HCT116 (cell line): ENCODE results near the gene CDHR1. TPM values are rescaled to one million over a fixed set of nuclear protein-coding genes. Genes with fewer than 3 reads are reported as not detected.

Experiments used
- ATAC-seq: fragments of 200-7000 bp; cut with Tn5 transposase; 2 replicates; pipeline ENCODE4 v1.9.1; 2020; ENCODE audit warnings: mild to moderate bottlenecking, moderate library complexity
- BruUV-seq: library from RNA; stranded (reverse); fragments of 400-500 nt; replicated peaks from 2 replicates; lab custom pipeline; 2021; lab: Mats Ljungman, UMichigan
- CTCF ChIA-PET: fragments of 300-600 bp; sonication (Branson Sonifier 250); formaldehyde crosslinking; loops from one replicate; lab custom pipeline; 2021; ENCODE audit warnings: antibody characterized with exemption; lab: Charles Lee
- POLR2A ChIA-PET: fragments of 300-600, 350-600 bp; sonication (Branson Sonifier 250); formaldehyde crosslinking; loops from one replicate; lab custom pipeline; 2021; ENCODE audit warnings: antibody characterized with exemption; lab: Charles Lee
- RAD21 ChIA-PET, 2 experiments: fragments of 300-600 bp; sonication (Branson Sonifier 250); formaldehyde crosslinking; loops; one replicate each; lab custom pipeline; 2023; ENCODE audit warnings: low total read pairs in 2 of 2; ENCODE audit not compliant: uncharacterized antibody in 2 of 2, unreplicated experiment in 2 of 2, low non-redundant PET in 1 of 2; lab: Charles Lee
- DNase-seq: peaks from one replicate; pipeline ENCODE4 v3.0.0-alpha.2; 2010; ENCODE audit warnings: low read depth, low spot score
- H2AFZ ChIP-seq: fragments of 200-600 bp; shearing (Covaris generic), sonication (generic); 2 replicates; pipeline ENCODE4 v1.6.1; 2017; ENCODE audit warnings: low read depth, mixed run types, mixed read lengths, antibody characterized with exemption, low read length; ENCODE audit not compliant: poor library complexity, severe bottlenecking
- H3K27ac ChIP-seq: 2 replicates; pipeline ENCODE4 v1.5.1; 2012; ENCODE audit warnings: low read depth, low read length
- H3K27me3 ChIP-seq: fragments of 200-600 bp; sonication (generic); 2 replicates; pipeline ENCODE4 v1.6.1; 2016; ENCODE audit warnings: mixed run types, low read length, mixed read lengths; ENCODE audit not compliant: insufficient read depth
- H3K36me3 ChIP-seq, 2 experiments: fragments of 200-500 bp in 1 of 2; fragments of 200-600 bp in 1 of 2; sonication (Bioruptor generic) in 1 of 2; sonication (generic) in 1 of 2; 2 replicates each; pipeline versions ENCODE4 v1.5.1 to v1.6.1; 2014 to 2016; ENCODE audit warnings: low read length in 2 of 2, inconsistent platforms in 1 of 2, mixed read lengths in 1 of 2, mixed run types in 1 of 2; ENCODE audit not compliant: insufficient read depth in 2 of 2, control insufficient read depth in 1 of 2
- H3K4me1 ChIP-seq, 2 experiments: fragments of 200-600 bp in 1 of 2; sonication (generic) in 1 of 2; 2 replicates each; pipeline versions ENCODE4 v1.5.1 to v1.6.1; 2012 to 2017; ENCODE audit warnings: low read length in 2 of 2, inconsistent platforms in 1 of 2, mild to moderate bottlenecking in 1 of 2, mixed read lengths in 1 of 2, mixed run types in 1 of 2, moderate library complexity in 1 of 2; ENCODE audit not compliant: insufficient read depth in 2 of 2, control insufficient read depth in 1 of 2
- H3K4me2 ChIP-seq: fragments of 200-600 bp; sonication (generic); 2 replicates; pipeline ENCODE4 v1.6.1; 2017; ENCODE audit warnings: mixed run types, low read length, mixed read lengths
- H3K4me3 ChIP-seq, 2 experiments: fragments of 200-600 bp in 1 of 2; sonication (generic) in 1 of 2; replicated peaks in 1 of 2; 2 replicates each; pipeline ENCODE4 v1.5.1; 2011 to 2016; ENCODE audit warnings: low read length in 2 of 2, control low read depth in 1 of 2, low read depth in 1 of 2, mild to moderate bottlenecking in 1 of 2, mixed read lengths in 1 of 2, mixed run types in 1 of 2
- H3K79me2 ChIP-seq: fragments of 200-600 bp; sonication (generic); 2 replicates; pipeline ENCODE4 v1.6.1; 2017; ENCODE audit warnings: mild to moderate bottlenecking, mixed run types, low read length, moderate library complexity, mixed read lengths; ENCODE audit not compliant: insufficient read depth
- H3K9ac ChIP-seq: fragments of 200-600 bp; sonication (generic); 2 replicates; pipeline ENCODE4 v1.6.1; 2016; ENCODE audit warnings: low read length, mixed read lengths
- H3K9me2 ChIP-seq: fragments of 200-600 bp; sonication (generic), shearing (Covaris generic); 2 replicates; pipeline ENCODE4 v1.6.1; 2017; ENCODE audit warnings: mixed run types, mild to moderate bottlenecking, moderate library complexity; ENCODE audit not compliant: insufficient read depth
- H3K9me3 ChIP-seq, 2 experiments: fragments of 200-500 bp in 1 of 2; fragments of 200-600 bp in 1 of 2; sonication (Bioruptor generic) in 1 of 2; sonication (generic) in 1 of 2; 2 replicates each; pipeline ENCODE4 v1.6.1; 2014 to 2017; ENCODE audit warnings: low read length in 2 of 2, mixed read lengths in 2 of 2, inconsistent platforms in 1 of 2, low read depth in 1 of 2, mild to moderate bottlenecking in 1 of 2, mixed run types in 1 of 2, moderate library complexity in 1 of 2; ENCODE audit not compliant: control insufficient read depth in 1 of 2, insufficient read depth in 1 of 2
- H4K20me1 ChIP-seq: fragments of 200-600 bp; sonication (generic), shearing (Covaris generic); 2 replicates; pipeline ENCODE4 v1.6.1; 2017; ENCODE audit warnings: mixed run types, mild to moderate bottlenecking, moderate library complexity; ENCODE audit not compliant: insufficient read depth
- CBX3 ChIP-seq: IDR thresholded peaks from 2 replicates; pipeline ENCODE4 v1.6.1; 2012; ENCODE audit warnings: low read depth
- EGR1 ChIP-seq: IDR thresholded peaks from 2 replicates; pipeline ENCODE4 v1.6.1; 2012; ENCODE audit warnings: low read depth
- ELF1 ChIP-seq: IDR thresholded peaks from 2 replicates; pipeline ENCODE4 v1.6.1; 2012; ENCODE audit warnings: low read depth, borderline replicate concordance
- EZH2 ChIP-seq: fragments of 200-600 bp; sonication (generic); IDR thresholded peaks from 2 replicates; pipeline ENCODE4 v1.6.1; 2017; ENCODE audit warnings: antibody characterized with exemption, mixed run types
- EZH2phosphoT487 ChIP-seq: fragments of 200-600 bp; IDR thresholded peaks from 2 replicates; pipeline ENCODE4 v1.6.1; 2018; ENCODE audit warnings: antibody characterized with exemption, borderline replicate concordance
- FOSL1 ChIP-seq: IDR thresholded peaks from 2 replicates; pipeline ENCODE4 v1.6.1; 2012; ENCODE audit warnings: low read depth
- JUND ChIP-seq: IDR thresholded peaks from 2 replicates; pipeline ENCODE4 v1.6.1; 2012
- POLR2AphosphoS5 ChIP-seq: IDR thresholded peaks from 2 replicates; pipeline ENCODE4 v1.6.1; 2011; ENCODE audit warnings: mild to moderate bottlenecking, low read depth, low read length, moderate library complexity
- RAD21 ChIP-seq: IDR thresholded peaks from 2 replicates; pipeline ENCODE4 v1.6.1; 2012; ENCODE audit warnings: low read depth, mild to moderate bottlenecking
- SIN3A ChIP-seq: IDR thresholded peaks from 2 replicates; pipeline ENCODE4 v1.6.1; 2012; ENCODE audit warnings: low read depth
- SP1 ChIP-seq: IDR thresholded peaks from 2 replicates; pipeline ENCODE4 v1.6.1; 2012; ENCODE audit warnings: low read depth
- SRF ChIP-seq: IDR thresholded peaks from 2 replicates; pipeline ENCODE4 v1.6.1; 2012; ENCODE audit warnings: low read depth
- TCF7L2 ChIP-seq: IDR thresholded peaks from 2 replicates; pipeline ENCODE4 v1.7.0; 2011; ENCODE audit warnings: borderline replicate concordance, inconsistent platforms; ENCODE audit not compliant: insufficient read depth, insufficient read length; ENCODE audit errors: extremely low read depth
- YY1 ChIP-seq: IDR thresholded peaks from 2 replicates; pipeline ENCODE4 v1.6.1; 2011; ENCODE audit warnings: low read length, low read depth, moderate library complexity, mild to moderate bottlenecking; ENCODE audit not compliant: insufficient replicate concordance; ENCODE audit errors: extremely low read depth
- ZFX ChIP-seq: fragments of 450-650 bp; IDR thresholded peaks from 2 replicates; pipeline ENCODE4 v1.6.1; 2017
- intact Hi-C: fragments of 100-400 bp; cut with micrococcal nuclease; formaldehyde crosslinking; loops from 2 replicates; pipeline ENCODE4 v1.10.0; 2022
- total RNA-seq: library from RNA; stranded (reverse); gene quantifications from one replicate; pipeline ENCODE4 v1.2.1, GENCODE V29; 2021; ENCODE audit not compliant: unreplicated experiment
- TF ChIP-seq, protein P1 (sequence below): IDR thresholded peaks from 2 replicates; pipeline ENCODE4 v1.6.1; 2011; ENCODE audit warnings: mild to moderate bottlenecking, low read length, moderate library complexity; ENCODE audit not compliant: insufficient replicate concordance; ENCODE audit errors: extremely low read depth
- TF ChIP-seq, protein P2 (sequence below): IDR thresholded peaks from 2 replicates; pipeline ENCODE4 v1.6.1; 2012; ENCODE audit warnings: low read depth

CDHR1 gene
- total RNA-seq, 1 experiment from 2014 or later, result not detected

DNA sequence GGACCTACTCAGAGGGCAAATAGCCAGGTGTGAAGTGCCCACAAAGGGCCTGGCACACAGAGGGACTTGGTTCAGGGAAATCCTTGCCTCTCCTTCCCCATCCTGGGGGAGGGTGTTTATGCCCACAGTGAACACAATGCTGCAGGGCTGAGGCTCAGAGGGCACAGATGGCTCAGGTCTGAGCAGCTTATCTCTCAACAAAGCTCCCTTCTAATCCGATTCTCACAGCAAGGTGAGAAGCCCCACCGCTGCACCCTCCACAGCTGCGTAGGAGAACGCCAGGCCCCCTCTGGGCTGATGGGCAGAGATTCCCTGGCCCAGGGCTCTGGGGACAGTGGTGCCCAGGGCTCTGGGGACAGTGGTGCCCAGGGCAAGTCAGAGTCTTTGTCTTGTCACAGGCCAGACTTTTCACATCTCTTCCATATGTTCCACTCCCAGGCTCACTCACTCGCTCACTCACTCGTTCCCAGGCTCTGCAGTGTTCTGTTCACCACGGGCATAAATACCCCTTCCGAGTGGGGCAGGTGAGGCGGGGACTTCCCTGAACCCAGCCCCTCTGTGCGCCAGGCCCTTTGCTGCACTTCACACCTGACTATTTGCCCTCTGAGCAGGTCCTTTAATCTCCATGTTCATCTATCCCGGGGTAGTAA is 8.7 kb upstream of the CDHR1 start:
- DNase-seq (no peak), ATAC-seq (no peak)
- H3K9me3 ChIP-seq, result no peaks in the 10 kb centered on the region
- intact Hi-C loops, result no loop called here
- no peaks in the 10 kb centered on the region for H3K27me3 ChIP-seq
- no peaks in the 10 kb centered on the region for H3K79me2 ChIP-seq
- ChIA-PET POLR2A (no interaction called here), CTCF (no interaction called here), RAD21 (no interaction called here)
- H3K4me2 ChIP-seq, result no peak overlapping the region
- no peak overlapping the region for H3K4me3 ChIP-seq
- H3K4me1 ChIP-seq, result no peaks in the 10 kb centered on the region
- H2AFZ ChIP-seq, result no peak overlapping the region
- H4K20me1 ChIP-seq, result no peaks in the 10 kb centered on the region
- H3K36me3 ChIP-seq, result no peaks in the 10 kb centered on the region
- H3K9ac ChIP-seq, result no peak overlapping the region
- no peaks in the 10 kb centered on the region for H3K9me2 ChIP-seq
- no TSS peak for BruUV-seq
- no peak for TF ChIP-seq SP1
- no peak for TF ChIP-seq FOSL1
- TF ChIP-seq CBX3, result no peak
- TF ChIP-seq ELF1, result no peak
- TF ChIP-seq JUND, result no peak
- TF ChIP-seq ZFX, result no peak
- TF ChIP-seq RAD21, result no peak
- no peak for TF ChIP-seq EZH2
- TF ChIP-seq YY1, result no peak
- TF ChIP-seq, protein P1, sequence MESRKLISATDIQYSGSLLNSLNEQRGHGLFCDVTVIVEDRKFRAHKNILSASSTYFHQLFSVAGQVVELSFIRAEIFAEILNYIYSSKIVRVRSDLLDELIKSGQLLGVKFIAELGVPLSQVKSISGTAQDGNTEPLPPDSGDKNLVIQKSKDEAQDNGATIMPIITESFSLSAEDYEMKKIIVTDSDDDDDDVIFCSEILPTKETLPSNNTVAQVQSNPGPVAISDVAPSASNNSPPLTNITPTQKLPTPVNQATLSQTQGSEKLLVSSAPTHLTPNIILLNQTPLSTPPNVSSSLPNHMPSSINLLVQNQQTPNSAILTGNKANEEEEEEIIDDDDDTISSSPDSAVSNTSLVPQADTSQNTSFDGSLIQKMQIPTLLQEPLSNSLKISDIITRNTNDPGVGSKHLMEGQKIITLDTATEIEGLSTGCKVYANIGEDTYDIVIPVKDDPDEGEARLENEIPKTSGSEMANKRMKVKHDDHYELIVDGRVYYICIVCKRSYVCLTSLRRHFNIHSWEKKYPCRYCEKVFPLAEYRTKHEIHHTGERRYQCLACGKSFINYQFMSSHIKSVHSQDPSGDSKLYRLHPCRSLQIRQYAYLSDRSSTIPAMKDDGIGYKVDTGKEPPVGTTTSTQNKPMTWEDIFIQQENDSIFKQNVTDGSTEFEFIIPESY, result no peak
- no peak for TF ChIP-seq TCF7L2
- TF ChIP-seq EGR1, result no peak
- TF ChIP-seq EZH2phosphoT487, result no peak
- TF ChIP-seq, protein P2, sequence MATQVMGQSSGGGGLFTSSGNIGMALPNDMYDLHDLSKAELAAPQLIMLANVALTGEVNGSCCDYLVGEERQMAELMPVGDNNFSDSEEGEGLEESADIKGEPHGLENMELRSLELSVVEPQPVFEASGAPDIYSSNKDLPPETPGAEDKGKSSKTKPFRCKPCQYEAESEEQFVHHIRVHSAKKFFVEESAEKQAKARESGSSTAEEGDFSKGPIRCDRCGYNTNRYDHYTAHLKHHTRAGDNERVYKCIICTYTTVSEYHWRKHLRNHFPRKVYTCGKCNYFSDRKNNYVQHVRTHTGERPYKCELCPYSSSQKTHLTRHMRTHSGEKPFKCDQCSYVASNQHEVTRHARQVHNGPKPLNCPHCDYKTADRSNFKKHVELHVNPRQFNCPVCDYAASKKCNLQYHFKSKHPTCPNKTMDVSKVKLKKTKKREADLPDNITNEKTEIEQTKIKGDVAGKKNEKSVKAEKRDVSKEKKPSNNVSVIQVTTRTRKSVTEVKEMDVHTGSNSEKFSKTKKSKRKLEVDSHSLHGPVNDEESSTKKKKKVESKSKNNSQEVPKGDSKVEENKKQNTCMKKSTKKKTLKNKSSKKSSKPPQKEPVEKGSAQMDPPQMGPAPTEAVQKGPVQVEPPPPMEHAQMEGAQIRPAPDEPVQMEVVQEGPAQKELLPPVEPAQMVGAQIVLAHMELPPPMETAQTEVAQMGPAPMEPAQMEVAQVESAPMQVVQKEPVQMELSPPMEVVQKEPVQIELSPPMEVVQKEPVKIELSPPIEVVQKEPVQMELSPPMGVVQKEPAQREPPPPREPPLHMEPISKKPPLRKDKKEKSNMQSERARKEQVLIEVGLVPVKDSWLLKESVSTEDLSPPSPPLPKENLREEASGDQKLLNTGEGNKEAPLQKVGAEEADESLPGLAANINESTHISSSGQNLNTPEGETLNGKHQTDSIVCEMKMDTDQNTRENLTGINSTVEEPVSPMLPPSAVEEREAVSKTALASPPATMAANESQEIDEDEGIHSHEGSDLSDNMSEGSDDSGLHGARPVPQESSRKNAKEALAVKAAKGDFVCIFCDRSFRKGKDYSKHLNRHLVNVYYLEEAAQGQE, result no peak
- TF ChIP-seq SRF, result no peak
- TF ChIP-seq POLR2AphosphoS5, result no peak
- TF ChIP-seq SIN3A, result no peak
- H3K27ac ChIP-seq, result no peak overlapping the region
